ENCODE measurements around the gene CEP85. TPM values are rescaled to one million over a fixed set of nuclear protein-coding genes. Genes with fewer than 3 reads are reported as not detected.
"Not testable (repeated sequence)": the region's sequence is repeated elsewhere in the genome, so short reads cannot be mapped to it uniquely, and the experiment has no call there.

CEP85 gene
- total RNA-seq, 4 donors from 2014 or later: 28.5 to 61.6 (median 41.3) TPM

DNA sequence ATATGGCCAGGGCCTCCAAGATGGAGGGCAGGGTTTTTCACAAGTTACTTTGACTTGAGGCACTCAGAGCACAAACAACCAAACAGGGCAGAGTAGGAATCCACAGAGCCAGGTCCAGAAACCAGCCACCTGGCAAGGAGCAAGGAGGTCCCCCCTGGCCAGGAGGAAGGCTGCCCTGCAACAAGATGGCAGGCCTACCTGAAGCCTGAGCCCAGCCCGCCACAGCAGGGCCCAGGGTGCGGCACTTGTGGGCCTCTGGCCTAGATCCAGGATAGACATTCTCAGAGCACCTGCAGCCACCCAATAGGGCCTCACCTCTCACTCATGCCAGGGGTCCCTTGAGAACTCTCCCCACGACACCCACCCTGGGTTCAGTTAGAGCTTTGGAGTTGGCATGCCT, 57.4 kb downstream of the CEP85 start:
- in situ Hi-C loops (cut with MboI; ENCODE audit: low sequenced_read_pairs in 4 of 4): no loop called here
- intact Hi-C loops (cut with DNase I; ENCODE audit: low total_unique reads): no loop called here
- ATAC-seq (no peak), DNase-seq (no peak)
- H3K9me3 ChIP-seq: no peaks in the 10 kb centered on the region
- H3K27me3 ChIP-seq: no peaks in the 10 kb centered on the region
- peak overlapping the region in 3 of 4 donors; percentile 50 to 64 (median 61) for H3K27ac ChIP-seq
- peaks cover 21 to 23% of the 10 kb centered on the region in 2 donors for H3K4me1 ChIP-seq
- no peaks in the 10 kb centered on the region for H3K36me3 ChIP-seq
- no peak overlapping the region for H3K4me3 ChIP-seq
- TF ChIP-seq CTCF (IDR thresholded peaks at IDR 0.05 in 4 of 5, conservative IDR thresholded peaks at IDR 0.05 in 1 of 5) (no peak), POLR2A (IDR thresholded peaks at IDR 0.05) (no peak)

DNA sequence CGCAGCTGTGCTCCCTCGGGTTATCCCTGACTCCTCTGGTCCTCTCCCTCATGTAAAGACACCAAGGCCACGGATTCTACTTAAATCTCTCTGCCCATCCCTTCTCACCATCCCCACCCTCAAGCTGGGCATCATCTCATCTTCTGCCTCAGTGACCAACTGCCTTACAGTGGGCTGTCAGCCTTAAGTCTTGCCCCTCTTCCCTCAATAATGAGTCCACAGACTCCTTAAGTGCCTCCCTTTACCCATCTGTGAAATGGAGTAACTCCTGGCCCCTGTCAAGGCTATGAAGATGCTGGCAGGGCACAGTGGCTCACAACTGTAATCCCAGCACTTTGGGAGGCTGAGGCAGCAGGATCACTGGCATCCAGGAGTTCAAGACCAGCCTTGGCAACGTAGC, 57.9 kb downstream of the CEP85 start:
- DNase-seq (no peak), ATAC-seq (no peak)
- intact Hi-C loops (cut with DNase I; ENCODE audit: low total_unique reads) (no loop called here), in situ Hi-C loops (cut with MboI; ENCODE audit: low sequenced_read_pairs in 4 of 4) (no loop called here)
- Histone ChIP-seq H3K4me1 (peaks cover 16 to 18% of the 10 kb centered on the region in 2 donors), H3K36me3 (no peaks in the 10 kb centered on the region), H3K9me3 (no peaks in the 10 kb centered on the region), H3K27me3 (no peaks in the 10 kb centered on the region), H3K27ac (no peak overlapping the region), H3K4me3 (no peak overlapping the region)
- TF ChIP-seq POLR2A (IDR thresholded peaks at IDR 0.05) (no peak), CTCF (IDR thresholded peaks at IDR 0.05 in 4 of 5, conservative IDR thresholded peaks at IDR 0.05 in 1 of 5) (no peak)

- peaks cover 11 to 12% of the 10 kb centered on the region in 2 donors for H3K4me1 ChIP-seq
- in situ Hi-C loops (cut with MboI; ENCODE audit: low sequenced_read_pairs in 4 of 4); H3K36me3 ChIP-seq; H3K27ac ChIP-seq; intact Hi-C loops (cut with DNase I; ENCODE audit: low total_unique reads); ATAC-seq; H3K4me3 ChIP-seq; H3K27me3 ChIP-seq; DNase-seq; H3K9me3 ChIP-seq: not testable (repeated sequence)
These were observed 58.7 kb downstream of the CEP85 start for GRCh38 chr1:26292735-26293134.

GRCh38 chr1:26293911-26294463, 60.0 kb downstream of the CEP85 start:
- Histone ChIP-seq H3K9me3 (no peaks in the 10 kb centered on the region), H3K4me3 (no peak overlapping the region), H3K4me1 (peaks cover 0 to 8% of the 10 kb centered on the region in 2 donors), H3K27ac (no peak overlapping the region), H3K27me3 (no peaks in the 10 kb centered on the region), H3K36me3 (no peaks in the 10 kb centered on the region)
- TF ChIP-seq CTCF (IDR thresholded peaks at IDR 0.05 in 4 of 5, conservative IDR thresholded peaks at IDR 0.05 in 1 of 5) (no peak), POLR2A (IDR thresholded peaks at IDR 0.05) (no peak)
- in situ Hi-C loops (cut with MboI; ENCODE audit: low sequenced_read_pairs in 4 of 4): no loop called here
- no peak for DNase-seq
- intact Hi-C loops (cut with DNase I; ENCODE audit: low total_unique reads): no loop called here
- ATAC-seq: no peak

DNA sequence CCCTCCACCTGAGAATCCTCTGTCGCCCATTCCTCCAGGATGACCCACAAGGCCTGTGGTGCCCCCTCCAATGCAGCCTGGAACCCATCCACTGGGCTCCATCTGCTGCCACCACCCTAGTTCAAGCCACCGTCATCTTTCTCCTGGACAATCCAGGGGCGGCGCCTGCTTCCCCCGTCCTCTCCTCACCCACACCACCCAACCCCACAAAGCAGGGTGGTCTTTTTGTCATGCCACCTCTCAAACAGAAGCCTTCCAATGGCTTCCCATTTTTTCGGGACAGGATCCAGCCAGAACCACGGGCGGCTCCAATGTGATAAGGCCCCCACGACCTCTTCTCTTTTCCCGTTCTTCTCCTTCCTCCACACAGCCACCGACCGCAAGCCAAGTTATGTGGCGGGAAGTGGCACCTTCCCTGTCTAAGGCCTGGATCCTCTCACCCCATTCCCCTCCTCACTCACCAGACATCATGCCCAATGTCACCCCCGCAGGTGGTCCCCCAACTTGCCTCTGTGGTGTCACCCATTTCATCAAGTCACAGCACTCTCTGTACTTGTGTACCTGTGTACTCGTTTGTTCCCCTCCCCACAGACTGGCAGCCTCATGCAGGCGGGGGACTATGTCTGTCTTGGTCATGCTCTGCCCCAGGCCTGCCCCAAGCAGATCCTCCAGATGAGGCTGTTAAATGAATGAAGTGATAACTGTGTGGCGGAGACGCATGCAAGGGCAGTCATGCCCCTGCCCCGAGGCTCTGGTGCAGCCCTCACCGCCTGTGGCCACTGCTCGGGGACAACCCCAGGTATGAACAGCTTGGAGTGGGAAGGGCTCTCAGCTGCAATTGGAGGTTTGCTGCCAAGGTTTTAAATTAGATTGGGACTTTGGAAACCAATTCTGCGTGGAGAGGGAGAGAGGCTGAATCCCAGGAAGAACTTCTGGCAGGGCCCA, 61.5 kb downstream of the CEP85 start:
- no peak overlapping the region for H3K4me3 ChIP-seq
- intact Hi-C loops (cut with DNase I; ENCODE audit: low total_unique reads) (no loop called here), in situ Hi-C loops (cut with MboI; ENCODE audit: low sequenced_read_pairs in 4 of 4) (no loop called here)

More for the DNA sequence above, 61.5 kb downstream of the CEP85 start:
- H3K27me3 ChIP-seq: no peaks in the 10 kb centered on the region
- no peaks in the 10 kb centered on the region for H3K36me3 ChIP-seq
- peaks cover 0 to 3% of the 10 kb centered on the region in 2 donors for H3K4me1 ChIP-seq
- no peak for ATAC-seq
- no peaks in the 10 kb centered on the region for H3K9me3 ChIP-seq
- H3K27ac ChIP-seq: no peak overlapping the region
- TF ChIP-seq POLR2A (IDR thresholded peaks at IDR 0.05) (no peak), CTCF (IDR thresholded peaks at IDR 0.05 in 4 of 5, conservative IDR thresholded peaks at IDR 0.05 in 1 of 5) (no peak)
- DNase-seq: no peak
